ENCODE measurements around the gene GRK4. TPM values are rescaled to one million over a fixed set of nuclear protein-coding genes. Genes with fewer than 3 reads are reported as not detected.

The GRK4 gene
- total RNA-seq, 1 donor from 2014 or later, result 4.6 TPM

DNA sequence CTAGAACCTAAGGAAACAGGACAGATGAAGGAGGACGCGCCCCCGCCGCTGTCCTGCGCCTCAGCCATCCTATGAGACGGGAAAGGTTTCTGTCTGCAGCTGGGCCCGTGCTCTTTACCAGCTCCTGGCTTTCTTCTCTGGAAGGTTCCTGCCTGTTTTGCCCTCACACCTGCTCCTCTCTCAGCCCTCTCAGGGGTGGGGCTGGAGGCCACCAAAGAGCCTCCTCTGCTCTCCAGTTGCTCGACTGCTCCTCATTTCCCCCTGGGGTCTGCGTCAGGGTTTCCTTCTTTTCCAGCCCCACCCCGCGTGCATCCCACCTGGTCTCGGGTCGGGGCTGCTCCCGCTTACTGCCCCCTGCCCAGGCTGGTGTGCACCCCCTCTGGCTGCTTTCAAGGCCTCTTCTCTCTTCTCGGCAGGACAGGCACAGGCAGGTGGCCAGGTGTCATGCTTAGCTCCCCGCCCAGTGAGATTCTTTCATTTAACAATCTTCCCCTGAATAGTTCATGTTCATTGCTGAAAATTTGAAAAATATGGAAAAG, 106.4 kb downstream of the GRK4 start:
- no peak for DNase-seq (ENCODE audit: low read depth, low spot score)

DNA sequence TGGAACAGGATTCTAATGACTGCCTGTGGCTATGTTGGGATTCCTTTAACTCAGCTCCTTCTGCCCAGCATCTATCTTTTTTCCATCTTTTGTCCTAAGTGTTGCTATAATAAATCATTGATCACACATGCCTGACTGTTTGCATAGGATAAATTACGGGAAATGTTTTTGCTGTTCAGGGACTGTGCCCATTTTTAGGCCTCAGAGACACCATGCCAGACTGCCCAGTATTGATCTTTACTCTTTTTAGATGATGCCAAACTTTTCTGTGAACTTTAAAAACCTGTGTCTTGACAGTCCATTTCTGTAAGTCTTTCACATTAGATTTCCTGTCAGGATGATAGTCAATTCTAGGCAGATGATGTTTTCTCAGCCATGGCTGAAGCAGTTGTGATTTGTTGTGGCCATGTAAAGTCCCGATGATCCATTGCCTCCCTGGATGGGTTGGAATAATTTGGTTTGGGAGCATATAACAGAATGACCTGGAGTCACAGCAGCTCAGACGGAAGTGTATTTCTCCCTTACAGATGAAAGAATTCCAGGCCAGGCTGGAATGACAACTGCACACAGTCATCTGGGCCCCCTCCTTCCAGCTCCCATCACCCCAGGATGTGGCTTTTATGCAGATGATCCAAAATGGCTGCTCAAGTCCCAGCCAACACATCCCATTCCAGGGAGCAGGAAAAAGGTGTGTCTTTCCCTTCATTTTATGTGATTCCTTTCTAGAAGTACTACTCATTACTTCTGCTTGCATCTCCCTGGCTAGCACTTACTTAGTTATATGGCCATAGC, 107.5 kb downstream of the GRK4 start:
- DNase-seq (ENCODE audit: low read depth, low spot score), result no peak

DNA sequence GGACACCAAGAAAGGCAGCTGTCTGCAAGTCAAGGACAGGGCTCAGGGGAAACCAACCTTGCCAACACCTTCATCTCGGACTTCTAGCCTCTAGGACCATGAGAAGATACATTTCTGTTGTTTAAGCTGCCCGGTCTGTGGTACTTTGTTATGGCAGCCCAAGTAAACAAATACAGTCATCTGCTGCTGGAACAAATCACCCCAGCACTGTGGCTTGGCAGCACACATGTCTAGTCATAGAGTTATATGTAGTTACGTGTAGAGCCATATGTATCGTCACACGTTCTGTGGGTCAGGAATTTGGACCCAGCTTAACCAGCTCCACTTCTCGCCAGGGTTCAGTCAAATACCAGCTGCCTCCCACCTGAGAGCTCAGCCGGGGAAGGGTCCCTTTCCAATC, 108.4 kb downstream of the GRK4 start:
- DNase-seq (ENCODE audit: low read depth, low spot score), result no peak

DNA sequence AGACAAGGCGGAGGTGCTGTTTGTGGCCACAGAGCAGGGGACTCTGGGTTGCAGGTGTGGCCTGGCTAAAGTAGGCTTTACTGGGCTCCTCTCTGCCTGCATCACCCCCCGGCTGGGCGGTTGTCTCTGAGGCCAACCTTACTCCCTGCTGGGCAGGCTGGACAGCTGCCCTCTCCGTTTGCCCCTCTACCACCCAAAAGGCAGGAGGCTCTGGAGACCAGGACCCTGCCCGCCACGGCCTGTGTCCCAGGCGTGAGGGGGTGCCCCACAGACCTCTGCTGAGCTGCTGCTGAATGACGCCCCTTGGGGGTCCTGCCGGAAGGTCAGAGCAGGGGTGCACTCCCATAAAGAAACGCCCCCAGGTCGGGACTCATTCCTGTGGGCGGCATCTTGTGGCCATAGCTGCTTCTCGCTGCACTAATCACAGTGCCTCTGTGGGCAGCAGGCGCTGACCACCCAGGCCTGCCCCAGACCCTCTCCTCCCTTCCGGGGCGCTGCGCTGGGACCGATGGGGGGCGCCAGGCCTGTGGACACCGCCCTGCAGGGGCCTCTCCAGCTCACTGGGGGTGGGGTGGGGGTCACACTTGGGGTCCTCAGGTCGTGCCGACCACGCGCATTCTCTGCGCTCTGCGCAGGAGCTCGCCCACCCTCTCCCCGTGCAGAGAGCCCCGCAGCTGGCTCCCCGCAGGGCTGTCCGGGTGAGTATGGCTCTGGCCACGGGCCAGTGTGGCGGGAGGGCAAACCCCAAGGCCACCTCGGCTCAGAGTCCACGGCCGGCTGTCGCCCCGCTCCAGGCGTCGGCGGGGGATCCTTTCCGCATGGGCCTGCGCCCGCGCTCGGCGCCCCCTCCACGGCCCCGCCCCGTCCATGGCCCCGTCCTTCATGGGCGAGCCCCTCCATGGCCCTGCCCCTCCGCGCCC, 110.0 kb downstream of the GRK4 start:
- DNase-seq (ENCODE audit: low read depth, low spot score), result no peak

DNA sequence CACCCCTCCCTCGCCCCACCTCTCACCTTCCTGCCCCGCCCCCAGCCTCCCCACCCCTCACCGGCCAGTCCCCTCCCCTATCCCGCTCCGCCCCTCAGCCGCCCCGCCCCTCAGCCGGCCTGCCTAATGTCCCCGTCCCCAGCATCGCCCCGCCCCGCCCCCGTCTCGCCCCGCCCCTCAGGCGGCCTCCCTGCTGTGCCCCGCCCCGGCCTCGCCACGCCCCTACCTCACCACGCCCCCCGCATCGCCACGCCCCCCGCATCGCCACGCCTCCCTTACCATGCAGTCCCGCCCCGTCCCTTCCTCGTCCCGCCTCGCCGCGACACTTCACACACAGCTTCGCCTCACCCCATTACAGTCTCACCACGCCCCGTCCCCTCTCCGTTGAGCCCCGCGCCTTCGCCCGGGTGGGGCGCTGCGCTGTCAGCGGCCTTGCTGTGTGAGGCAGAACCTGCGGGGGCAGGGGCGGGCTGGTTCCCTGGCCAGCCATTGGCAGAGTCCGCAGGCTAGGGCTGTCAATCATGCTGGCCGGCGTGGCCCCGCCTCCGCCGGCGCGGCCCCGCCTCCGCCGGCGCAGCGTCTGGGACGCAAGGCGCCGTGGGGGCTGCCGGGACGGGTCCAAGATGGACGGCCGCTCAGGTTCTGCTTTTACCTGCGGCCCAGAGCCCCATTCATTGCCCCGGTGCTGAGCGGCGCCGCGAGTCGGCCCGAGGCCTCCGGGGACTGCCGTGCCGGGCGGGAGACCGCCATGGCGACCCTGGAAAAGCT, 110.9 kb downstream of the GRK4 start, which contains the start of the genes HTT and HTT-AS:
HTT (plus strand) TSS at position 604 of the 768 bp plus-strand sequence; CDS start at position 749, 145 bp downstream.
HTT-AS (minus strand) TSS at position 461 of the 768 bp plus-strand sequence.
- DNase-seq (ENCODE audit: low read depth, low spot score), result peak; percentile 70

DNA sequence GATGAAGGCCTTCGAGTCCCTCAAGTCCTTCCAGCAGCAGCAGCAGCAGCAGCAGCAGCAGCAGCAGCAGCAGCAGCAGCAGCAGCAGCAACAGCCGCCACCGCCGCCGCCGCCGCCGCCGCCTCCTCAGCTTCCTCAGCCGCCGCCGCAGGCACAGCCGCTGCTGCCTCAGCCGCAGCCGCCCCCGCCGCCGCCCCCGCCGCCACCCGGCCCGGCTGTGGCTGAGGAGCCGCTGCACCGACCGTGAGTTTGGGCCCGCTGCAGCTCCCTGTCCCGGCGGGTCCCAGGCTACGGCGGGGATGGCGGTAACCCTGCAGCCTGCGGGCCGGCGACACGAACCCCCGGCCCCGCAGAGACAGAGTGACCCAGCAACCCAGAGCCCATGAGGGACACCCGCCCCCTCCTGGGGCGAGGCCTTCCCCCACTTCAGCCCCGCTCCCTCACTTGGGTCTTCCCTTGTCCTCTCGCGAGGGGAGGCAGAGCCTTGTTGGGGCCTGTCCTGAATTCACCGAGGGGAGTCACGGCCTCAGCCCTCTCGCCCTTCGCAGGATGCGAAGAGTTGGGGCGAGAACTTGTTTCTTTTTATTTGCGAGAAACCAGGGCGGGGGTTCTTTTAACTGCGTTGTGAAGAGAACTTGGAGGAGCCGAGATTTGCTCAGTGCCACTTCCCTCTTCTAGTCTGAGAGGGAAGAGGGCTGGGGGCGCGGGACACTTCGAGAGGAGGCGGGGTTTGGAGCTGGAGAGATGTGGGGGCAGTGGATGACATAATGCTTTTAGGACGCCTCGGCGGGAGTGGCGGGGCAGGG, 111.7 kb downstream of the GRK4 start:
- peak; percentile 30 for DNase-seq (ENCODE audit: low read depth, low spot score)

DNA sequence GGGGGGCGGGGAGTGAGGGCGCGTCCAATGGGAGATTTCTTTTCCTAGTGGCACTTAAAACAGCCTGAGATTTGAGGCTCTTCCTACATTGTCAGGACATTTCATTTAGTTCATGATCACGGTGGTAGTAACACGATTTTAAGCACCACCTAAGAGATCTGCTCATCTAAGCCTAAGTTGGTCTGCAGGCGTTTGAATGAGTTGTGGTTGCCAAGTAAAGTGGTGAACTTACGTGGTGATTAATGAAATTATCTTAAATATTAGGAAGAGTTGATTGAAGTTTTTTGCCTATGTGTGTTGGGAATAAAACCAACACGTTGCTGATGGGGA, 112.2 kb downstream of the GRK4 start:
- no peak for DNase-seq (ENCODE audit: low read depth, low spot score)

DNA sequence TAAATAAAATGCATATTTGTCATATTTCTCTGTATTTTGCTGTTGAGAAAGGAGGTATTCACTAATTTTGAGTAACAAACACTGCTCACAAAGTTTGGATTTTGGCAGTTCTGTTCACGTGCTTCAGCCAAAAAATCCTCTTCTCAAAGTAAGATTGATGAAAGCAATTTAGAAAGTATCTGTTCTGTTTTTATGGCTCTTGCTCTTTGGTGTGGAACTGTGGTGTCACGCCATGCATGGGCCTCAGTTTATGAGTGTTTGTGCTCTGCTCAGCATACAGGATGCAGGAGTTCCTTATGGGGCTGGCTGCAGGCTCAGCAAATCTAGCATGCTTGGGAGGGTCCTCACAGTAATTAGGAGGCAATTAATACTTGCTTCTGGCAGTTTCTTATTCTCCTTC, 114.4 kb downstream of the GRK4 start:
- no peak for DNase-seq (ENCODE audit: low read depth, low spot score)

DNA sequence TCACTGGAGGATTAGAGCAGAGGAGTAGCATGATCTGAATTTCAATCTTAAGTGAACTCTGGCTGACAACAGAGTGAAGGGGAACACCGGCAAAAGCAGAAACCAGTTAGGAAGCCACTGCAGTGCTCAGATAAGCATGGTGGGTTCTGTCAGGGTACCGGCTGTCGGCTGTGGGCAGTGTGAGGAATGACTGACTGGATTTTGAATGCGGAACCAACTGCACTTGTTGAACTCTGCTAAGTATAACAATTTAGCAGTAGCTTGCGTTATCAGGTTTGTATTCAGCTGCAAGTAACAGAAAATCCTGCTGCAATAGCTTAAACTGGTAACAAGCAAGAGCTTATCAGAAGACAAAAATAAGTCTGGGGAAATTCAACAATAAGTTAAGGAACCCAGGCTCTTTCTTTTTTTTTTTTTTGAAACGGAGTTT, 116.3 kb downstream of the GRK4 start:
- DNase-seq (ENCODE audit: low read depth, low spot score), result no peak

DNA sequence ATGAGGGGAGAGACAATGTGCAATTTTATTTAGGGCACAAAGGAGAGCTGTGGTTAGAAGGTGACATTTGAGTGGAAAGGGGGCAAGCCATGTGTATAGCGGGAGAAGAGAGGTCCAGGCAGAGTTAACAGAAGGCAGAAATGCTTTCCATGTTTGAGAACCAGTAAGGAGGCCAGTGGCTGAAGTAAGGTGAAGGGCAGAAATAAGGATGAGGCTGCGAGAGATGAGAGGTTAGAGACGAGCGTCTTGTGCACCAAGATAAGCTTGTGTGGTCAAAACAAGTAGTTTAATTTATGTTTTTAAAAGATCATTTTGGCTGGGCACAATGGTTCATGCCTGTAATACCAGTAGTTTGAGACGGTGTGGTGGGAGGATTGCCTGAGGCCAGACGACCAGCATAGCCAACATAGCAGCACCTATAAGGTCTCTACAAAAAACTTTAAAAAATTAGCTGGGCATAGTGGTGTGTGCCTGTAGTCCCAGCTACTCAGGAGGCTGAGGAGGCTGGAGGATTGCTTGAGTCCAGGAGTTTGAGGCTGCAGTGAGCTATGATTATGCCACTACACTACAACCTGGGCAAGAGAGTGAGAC, 119.6 kb downstream of the GRK4 start:
- DNase-seq (ENCODE audit: low read depth, low spot score), result no peak

DNA sequence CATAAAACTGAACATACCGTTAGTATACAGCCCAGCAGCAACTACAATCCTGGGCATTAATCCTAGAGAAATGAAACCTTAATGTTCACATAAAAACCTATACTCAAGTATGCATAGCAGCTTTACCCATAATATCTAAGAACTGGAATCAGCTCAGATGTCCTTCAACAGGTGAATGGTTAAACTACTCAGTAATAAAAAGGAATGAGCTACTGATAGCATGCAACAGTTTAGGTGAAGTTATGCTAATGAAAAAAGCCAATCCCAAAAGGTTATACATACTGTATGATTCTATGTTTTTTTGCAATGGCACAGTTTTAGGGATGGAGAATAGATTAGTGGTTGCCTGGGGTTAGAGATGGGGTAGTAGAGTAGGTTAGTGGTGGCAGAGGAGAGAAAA, 120.4 kb downstream of the GRK4 start:
- DNase-seq (ENCODE audit: low read depth, low spot score), result no peak

DNA sequence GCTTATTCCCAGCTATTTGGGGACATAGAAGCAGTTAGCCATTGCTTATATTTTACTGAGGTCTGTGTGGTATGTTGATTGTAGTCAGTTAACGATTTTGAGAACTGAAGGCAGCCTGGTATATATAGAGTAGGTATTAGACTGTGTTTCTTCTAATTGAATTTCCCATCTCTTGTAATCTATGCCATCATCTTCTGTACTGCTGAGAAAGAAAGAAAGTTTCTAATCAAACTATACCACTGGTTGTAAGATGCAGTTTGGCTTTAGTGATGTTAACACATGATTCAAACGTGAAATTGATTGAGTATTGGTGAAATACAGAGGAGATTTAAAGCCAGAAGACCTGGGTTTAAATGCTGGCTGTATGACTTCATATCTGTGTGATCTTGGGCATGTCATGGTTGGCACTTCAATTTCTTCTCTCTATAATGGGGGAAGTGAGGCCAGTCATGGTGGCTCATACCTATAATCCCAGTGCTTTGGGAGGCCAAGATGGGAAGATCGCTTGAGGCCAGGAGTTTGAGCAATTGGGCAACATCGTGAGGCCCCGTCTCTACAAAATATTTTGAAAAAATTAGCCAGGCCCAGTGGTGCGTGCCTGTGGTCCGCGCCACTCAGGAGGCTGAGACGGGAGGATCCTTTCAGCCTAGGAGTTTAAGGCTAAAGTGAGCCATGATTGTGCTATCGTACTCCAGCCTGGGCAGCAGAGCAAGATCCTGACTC, 122.7 kb downstream of the GRK4 start:
- DNase-seq (ENCODE audit: low read depth, low spot score), result no peak

DNA sequence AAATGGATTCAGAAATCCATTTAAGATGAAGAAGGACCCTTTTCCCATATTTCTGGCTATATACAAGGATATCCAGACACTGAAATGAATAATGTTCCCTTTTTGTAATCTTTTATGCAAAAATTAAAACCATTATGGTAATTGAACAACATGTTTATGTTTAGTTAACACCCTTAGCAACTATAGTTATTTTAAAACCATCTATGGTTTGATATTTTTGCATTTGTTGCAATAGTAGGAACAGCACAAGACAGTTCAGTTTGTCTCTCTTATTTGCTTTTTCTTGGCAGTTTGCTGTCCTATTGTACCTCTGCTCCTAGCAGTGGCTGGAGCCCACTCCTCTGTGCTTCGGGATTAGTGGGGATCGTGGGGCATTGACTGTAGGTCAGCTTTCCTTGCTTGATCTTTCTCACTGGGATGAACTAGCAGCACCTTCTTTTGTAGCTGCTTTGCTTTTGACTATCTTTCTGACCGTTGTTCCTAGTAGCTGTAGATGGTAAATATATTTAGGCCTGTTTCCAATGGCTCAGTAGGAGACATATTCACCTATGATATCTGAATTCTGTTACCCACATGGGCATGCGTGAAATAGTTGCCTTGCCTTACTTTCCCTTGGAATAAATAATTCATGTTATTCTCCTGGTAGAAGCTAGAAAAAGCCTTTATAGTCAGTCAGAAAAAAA, 123.9 kb downstream of the GRK4 start:
- DNase-seq (ENCODE audit: low read depth, low spot score), result no peak

Other genes with a start within 250 kb of the GRK4 start
- gene TNIP2, start 207.2 kb upstream of the GRK4 start, total RNA-seq, result 90.3 and 109 TPM in 2 replicates
- 24.9 and 26.3 TPM in 2 replicates for gene SH3BP2, start 170.5 kb upstream of the GRK4 start, total RNA-seq
- gene ADD1, start 119.7 kb upstream of the GRK4 start, total RNA-seq, result 161 and 205 TPM in 2 replicates
- 33.7 and 43.6 TPM in 2 replicates for gene NOP14, start 165 bp upstream of the GRK4 start, total RNA-seq
- gene HTT-AS, start 111.0 kb downstream of the GRK4 start, total RNA-seq, result not detected in 2 replicates
- gene HTT, start 111.1 kb downstream of the GRK4 start, total RNA-seq, result 21.8 and 51.8 TPM in 2 replicates

All from pulmonary artery endothelial cell (primary cell).